ENCODE measurements around the gene POLE.

- no peak for TF ChIP-seq POLR2A (IDR thresholded peaks at IDR 0.05; ENCODE audit: low read depth, low read length)
- TF ChIP-seq POLR2AphosphoS5 (IDR thresholded peaks at IDR 0.05; ENCODE audit: low read depth, low read length): no peak
Measured at GRCh38 chr12:132625731-132626430, 61.3 kb downstream of the POLE start.
